K562 (cell line): ENCODE measurements around the gene GATA1. TPM values are rescaled to one million over a fixed set of nuclear protein-coding genes. Genes with fewer than 3 reads are reported as not detected.
A peak's percentile ranks its signal among the peaks of the same experiment; 100 is the strongest.

Experiments
- ATAC-seq: fragments of 200-7000 bp; cut with Tn5 transposase; 3 replicates; pipeline ENCODE4 v1.9.1; 2020; ENCODE audit warnings: moderate library complexity
- BruUV-seq: library from RNA; stranded (reverse); fragments of 400-500 nt; replicated peaks from 2 replicates; lab custom pipeline; 2021; lab: Mats Ljungman, UMichigan
- CTCF ChIA-PET: fragments of 300-600 bp; formaldehyde crosslinking; extraction: SDS; loops from one replicate; lab custom pipeline; 2021; ENCODE audit warnings: low intra/inter-chr PET ratio; lab: Yijun Ruan, JAX
- POLR2A ChIA-PET: fragments of 300-600, 350-650 bp; sonication (Branson Sonifier 250); formaldehyde crosslinking; extraction: SDS; loops from one replicate; lab custom pipeline; 2021; ENCODE audit warnings: antibody characterized with exemption, inconsistent platforms; lab: Yijun Ruan, JAX
- DNase-seq, 4 experiments: peaks; one replicate each; pipeline versions ENCODE4 v3.0.0 to v3.0.0-alpha.2; 2011 to 2018; ENCODE audit warnings: low spot score in 3 of 4, mixed read lengths in 3 of 4; ENCODE audit errors: extremely low read depth in 1 of 4
- FAIRE-seq: peaks from 2 replicates; lab custom pipeline; 2011; peaks lifted over from hg19 to GRCh38; lab: Jason Lieb, UNC
- H2AFZ ChIP-seq: 2 replicates; pipeline ENCODE4 v1.6.0; 2011; ENCODE audit warnings: low read depth, low read length, control low read depth, inconsistent platforms
- H3K27ac ChIP-seq: fragments of 200-600 bp; 3 replicates; pipeline ENCODE4 v1.8.0; 2011; ENCODE audit warnings: low read depth, mild to moderate bottlenecking, control low read depth, inconsistent platforms, low read length, moderate library complexity, mixed read lengths; ENCODE audit errors: extremely low read depth
- H3K27me3 ChIP-seq, 2 experiments: fragments of 300-600 bp in 1 of 2; 2 replicates in 1 of 2; 3 replicates in 1 of 2; pipeline versions ENCODE4 v1.6.0 to v1.8.0; 2011; ENCODE audit warnings: inconsistent platforms in 2 of 2, low read length in 2 of 2, mild to moderate bottlenecking in 1 of 2, mixed read lengths in 1 of 2, moderate library complexity in 1 of 2; ENCODE audit not compliant: control insufficient read depth in 2 of 2, insufficient read depth in 2 of 2
- H3K36me3 ChIP-seq: fragments of 300-600 bp; 3 replicates; pipeline ENCODE4 v1.8.0; 2011; ENCODE audit warnings: mild to moderate bottlenecking, low read length, inconsistent platforms; ENCODE audit not compliant: control insufficient read depth, insufficient read depth
- H3K4me1 ChIP-seq, 2 experiments: fragments of 200-600 bp in 1 of 2; replicated peaks in 1 of 2; 2 replicates in 1 of 2; 3 replicates in 1 of 2; pipeline versions ENCODE4 v1.5.1 to v1.8.0; 2011; ENCODE audit warnings: inconsistent platforms in 2 of 2, low read length in 2 of 2, mild to moderate bottlenecking in 1 of 2, mixed read lengths in 1 of 2, moderate library complexity in 1 of 2; ENCODE audit not compliant: control insufficient read depth in 2 of 2, insufficient read depth in 2 of 2
- H3K4me2 ChIP-seq: 2 replicates; pipeline ENCODE4 v1.6.1; 2011; ENCODE audit warnings: low read length, control low read depth, inconsistent platforms, mixed read lengths; ENCODE audit not compliant: insufficient read depth
- H3K4me3 ChIP-seq: fragments of 200-600 bp; sonication (generic), shearing (Covaris generic); 2 replicates; pipeline ENCODE4 v1.5.1; 2016; ENCODE audit warnings: control low read depth, inconsistent platforms
- H3K79me2 ChIP-seq: fragments of 200-600 bp; 3 replicates; pipeline ENCODE4 v1.8.0; 2011; ENCODE audit warnings: low read length, inconsistent platforms; ENCODE audit not compliant: control insufficient read depth, insufficient read depth
- H3K9ac ChIP-seq, 2 experiments: 2 replicates each; pipeline versions ENCODE4 v1.6.0 to v1.6.1; 2011; ENCODE audit warnings: low read depth in 2 of 2, low read length in 2 of 2, control low read depth in 1 of 2, inconsistent platforms in 1 of 2, mild to moderate bottlenecking in 1 of 2, mixed read lengths in 1 of 2; ENCODE audit not compliant: insufficient read depth in 1 of 2
- H3K9me1 ChIP-seq: one replicate; pipeline ENCODE4 v1.6.0; 2011; ENCODE audit warnings: inconsistent platforms, mild to moderate bottlenecking, low read length, moderate library complexity; ENCODE audit not compliant: control insufficient read depth, insufficient read depth
- H3K9me3 ChIP-seq: replicated peaks from 2 replicates; pipeline ENCODE4 v1.5.1; 2011; ENCODE audit warnings: low read depth, low read length, inconsistent platforms; ENCODE audit not compliant: control insufficient read depth, insufficient read depth
- H4K20me1 ChIP-seq: replicated peaks from 2 replicates; pipeline ENCODE4 v1.6.1; 2011; ENCODE audit warnings: low read length, inconsistent platforms, mixed read lengths; ENCODE audit not compliant: control insufficient read depth, insufficient read depth
- CEBPB ChIP-seq: fragments of 450-650 bp; IDR thresholded peaks from 2 replicates; pipeline ENCODE4 v1.6.1; 2016; ENCODE audit warnings: missing genetic modification characterization, missing compliant biosample characterization
- EP400 ChIP-seq: fragments of 450-650 bp; IDR thresholded peaks from 2 replicates; pipeline ENCODE4 v1.6.1; 2017; ENCODE audit warnings: antibody characterized with exemption, mild to moderate bottlenecking, moderate library complexity
- JUND ChIP-seq, 2 experiments: IDR thresholded peaks; 2 replicates in 1 of 2; 3 replicates in 1 of 2; pipeline ENCODE4 v1.6.1; 2011; ENCODE audit warnings: borderline replicate concordance in 2 of 2, low read depth in 2 of 2, low read length in 2 of 2, improper control_type of control experiment in 1 of 2, missing biosample characterization in 1 of 2, missing genetic modification characterization in 1 of 2, missing genetic modification reagents in 1 of 2
- KLF1 ChIP-seq: fragments of 450-650 bp; IDR thresholded peaks from 2 replicates; pipeline ENCODE4 v1.6.1; 2016; ENCODE audit warnings: missing genetic modification characterization, missing compliant biosample characterization
- ZNF175 ChIP-seq: fragments of 200-800 bp; sonication (Bioruptor generic); IDR thresholded peaks from 2 replicates; pipeline ENCODE4 v1.6.1; 2016; ENCODE audit warnings: low read depth, mild to moderate bottlenecking, missing genetic modification characterization, missing compliant biosample characterization
- WGBS: fragments of 100-300 bp; shearing (Covaris generic); methylation state at CpG from one replicate; pipeline ENCODE4 v1.1.6; 2016; ENCODE audit warnings: low coverage, mixed read lengths; ENCODE audit not compliant: insufficient coverage; ENCODE audit errors: missing lambda C conversion rate; 5-methylcytosine and 5-hydroxymethylcytosine counted together
- in situ Hi-C: fragments of 300-500 bp; cut with MboI; formaldehyde crosslinking; loops from 4 replicates; pipeline ENCODE4 v1.15.0; 2018; ENCODE audit warnings: inconsistent platforms, mixed read lengths
- intact Hi-C: fragments of 100-400 bp; cut with micrococcal nuclease; formaldehyde crosslinking; loops from 2 replicates; pipeline ENCODE4 v1.14.2; 2022
- polyA plus RNA-seq, 8 experiments: library from polyadenylated mRNA; depleted of rRNA in 4 of 8; stranded (reverse) in 5 of 8; unstranded in 3 of 8; fragments of >200 nt; fragmentation: Nextera tagmentation in 2 of 8; fragmentation: Illumina TruSeq in 1 of 8; extraction: Ambion mirVana in 2 of 8; extraction: Trizol in 1 of 8; gene quantifications; 2 replicates each; pipeline versions ENCODE4 v1.2.1 to v1.2.3, GENCODE V29; 2011 to 2014; ENCODE audit warnings: inconsistent platforms in 1 of 8, missing spikeins in 1 of 8
- total RNA-seq, 7 experiments: library from RNA; depleted of rRNA in 6 of 7; stranded (reverse); fragments of >200 nt in 6 of 7; fragmentation: Illumina TruSeq in 2 of 7; extraction: Trizol in 2 of 7; gene quantifications; 2 replicates each; pipeline versions ENCODE4 v1.2.1 to v1.2.3, GENCODE V29; 2011 to 2021; ENCODE audit warnings: low replicate concordance in 1 of 7
- TF ChIP-seq, protein P1 (sequence below): sonication (generic); formaldehyde crosslinking; IDR thresholded peaks from 2 replicates; pipeline ENCODE4 v1.8.1; 2023; ENCODE audit warnings: mild to moderate bottlenecking, missing genetic modification reagents, moderate library complexity

GATA1 gene
- total and polyA plus RNA-seq, 9 of the 15 experiments (the other 6 are each of a cell fraction or from before 2014, with no cell fraction given), result 11.9 to 291 (median 116) TPM

DNA sequence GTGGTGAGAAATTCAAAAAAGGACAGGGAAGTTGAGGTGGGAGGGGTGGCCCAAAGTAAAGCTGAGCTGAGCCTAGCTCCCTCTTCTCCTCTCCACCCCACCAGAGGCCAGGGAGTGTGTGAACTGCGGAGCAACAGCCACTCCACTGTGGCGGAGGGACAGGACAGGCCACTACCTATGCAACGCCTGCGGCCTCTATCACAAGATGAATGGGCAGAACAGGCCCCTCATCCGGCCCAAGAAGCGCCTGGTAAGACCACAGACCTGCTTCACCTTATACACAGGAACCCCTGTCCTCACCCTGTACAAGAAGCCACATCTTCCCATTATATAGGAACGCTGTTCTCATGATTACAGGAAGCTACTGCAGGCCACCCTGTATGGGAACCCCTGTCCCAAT is 5.8 kb downstream of the GATA1 start:
- ATAC-seq, result no peak
- Histone ChIP-seq H3K4me3 (no peak overlapping the region), H2AFZ (no peak overlapping the region), H3K9ac (no peak overlapping the region), H3K9me1 (no peaks in the 10 kb centered on the region), H4K20me1 (peaks cover 4% of the 10 kb centered on the region; the same call in 1 of the 2 replicates), H3K27ac (peak overlapping the region; percentile 15; the same call in 2 of the 3 replicates), H3K36me3 (peaks cover 65% of the 10 kb centered on the region), H3K9me3 (no peaks in the 10 kb centered on the region), H3K4me1 (peaks cover 59 to 60% of the 10 kb centered on the region in 2 experiments), H3K27me3 (no peaks in the 10 kb centered on the region), H3K79me2 (peaks cover 61% of the 10 kb centered on the region), H3K4me2 (peak overlapping the region; percentile 38; the same call in 1 of the 2 replicates)
- WGBS, result 79% methylated on average over 5 of the region's 7 CpGs
- no TSS peak for BruUV-seq
- in situ Hi-C loops, result no loop called here
- POLR2A ChIA-PET, result interaction anchor here (1.2 kb wide), 1 partner anchor 9 kb away, joined by 4 read pairs; no protein-coding TSS in a partner anchor
- intact Hi-C loops, result no loop called here
- DNase-seq, result no peak
- CTCF ChIA-PET, result no interaction called here
- no peak for FAIRE-seq
- TF ChIP-seq JUND (IDR thresholded peaks at IDR 0.05; ENCODE audit: borderline replicate concordance, low read depth, low read length) (no peak), JUND (tag; IDR thresholded peaks at IDR 0.05; ENCODE audit: borderline replicate concordance, low read depth, low read length) (no peak), KLF1 (tag) (no peak), ZNF175 (no peak), CEBPB (tag) (no peak), EP400 (no peak)
- TF ChIP-seq, protein P1, sequence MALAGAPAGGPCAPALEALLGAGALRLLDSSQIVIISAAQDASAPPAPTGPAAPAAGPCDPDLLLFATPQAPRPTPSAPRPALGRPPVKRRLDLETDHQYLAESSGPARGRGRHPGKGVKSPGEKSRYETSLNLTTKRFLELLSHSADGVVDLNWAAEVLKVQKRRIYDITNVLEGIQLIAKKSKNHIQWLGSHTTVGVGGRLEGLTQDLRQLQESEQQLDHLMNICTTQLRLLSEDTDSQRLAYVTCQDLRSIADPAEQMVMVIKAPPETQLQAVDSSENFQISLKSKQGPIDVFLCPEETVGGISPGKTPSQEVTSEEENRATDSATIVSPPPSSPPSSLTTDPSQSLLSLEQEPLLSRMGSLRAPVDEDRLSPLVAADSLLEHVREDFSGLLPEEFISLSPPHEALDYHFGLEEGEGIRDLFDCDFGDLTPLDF, result no peak
